Measurements from ENCODE around the gene APPBP2. TPM values are rescaled to one million over a fixed set of nuclear protein-coding genes. Genes with fewer than 3 reads are reported as not detected.

The APPBP2 gene
- total RNA-seq, 3 donors from 2014 or later: 31.0 to 50.1 (median 35.0) TPM

GRCh38 chr17:60416368-60416925, 109.6 kb downstream of the APPBP2 start:
- no peaks in the 10 kb centered on the region for H3K36me3 ChIP-seq (ENCODE audit: low read depth)
- ATAC-seq: peak; percentile 32
- H3K4me3 ChIP-seq: no peak overlapping the region
- H3K9me3 ChIP-seq: no peaks in the 10 kb centered on the region
- peaks cover 3% of the 10 kb centered on the region for H3K4me1 ChIP-seq (ENCODE audit: low read depth)
- no peak for TF ChIP-seq CTCF (IDR thresholded peaks at IDR 0.05)
- DNase-seq: peak in 1 of 3 donors; percentile 9
- intact Hi-C loops (cut with DNase I, micrococcal nuclease): no loop called here

- TF ChIP-seq CTCF (IDR thresholded peaks at IDR 0.05): no peak
- Histone ChIP-seq H3K4me3 (no peak overlapping the region), H3K9me3 (no peaks in the 10 kb centered on the region), H3K4me1 (ENCODE audit: low read depth) (no peaks in the 10 kb centered on the region), H3K36me3 (ENCODE audit: low read depth) (no peaks in the 10 kb centered on the region)
- ATAC-seq: no peak
- intact Hi-C loops (cut with DNase I, micrococcal nuclease): no loop called here
- no peak for DNase-seq
Observed at GRCh38 chr17:60415146-60415545, 110.9 kb downstream of the APPBP2 start.

- DNase-seq (no peak), ATAC-seq (no peak)
- H3K36me3 ChIP-seq (ENCODE audit: low read depth): no peaks in the 10 kb centered on the region
- H3K9me3 ChIP-seq: no peaks in the 10 kb centered on the region
- no peak for TF ChIP-seq CTCF (IDR thresholded peaks at IDR 0.05)
- H3K4me3 ChIP-seq: no peak overlapping the region
- H3K4me1 ChIP-seq (ENCODE audit: low read depth): no peaks in the 10 kb centered on the region
- intact Hi-C loops (cut with DNase I, micrococcal nuclease): no loop called here
Observed at GRCh38 chr17:60412701-60413100, 113.3 kb downstream of the APPBP2 start.

GRCh38 chr17:60410001-60410400, 116.0 kb downstream of the APPBP2 start:
- no peaks in the 10 kb centered on the region for H3K4me1 ChIP-seq (ENCODE audit: low read depth)
- H3K4me3 ChIP-seq: no peak overlapping the region
- H3K9me3 ChIP-seq: no peaks in the 10 kb centered on the region
- no peaks in the 10 kb centered on the region for H3K36me3 ChIP-seq (ENCODE audit: low read depth)
- TF ChIP-seq CTCF (IDR thresholded peaks at IDR 0.05): no peak
- no peak for ATAC-seq
- DNase-seq: no peak
- intact Hi-C loops (cut with DNase I, micrococcal nuclease): no loop called here

- intact Hi-C loops (cut with DNase I, micrococcal nuclease): no loop called here
- Histone ChIP-seq H3K36me3 (ENCODE audit: low read depth) (no peaks in the 10 kb centered on the region), H3K4me1 (ENCODE audit: low read depth) (no peaks in the 10 kb centered on the region), H3K9me3 (no peaks in the 10 kb centered on the region), H3K4me3 (no peak overlapping the region)
- no peak for TF ChIP-seq CTCF (IDR thresholded peaks at IDR 0.05)
- ATAC-seq (no peak), DNase-seq (no peak)
Observed at GRCh38 chr17:60406887-60407286, 119.2 kb downstream of the APPBP2 start.

- no peaks in the 10 kb centered on the region for H3K9me3 ChIP-seq
- H3K4me3 ChIP-seq: no peak overlapping the region
- H3K4me1 ChIP-seq (ENCODE audit: low read depth): no peaks in the 10 kb centered on the region
- no peak for TF ChIP-seq CTCF (IDR thresholded peaks at IDR 0.05)
- no peaks in the 10 kb centered on the region for H3K36me3 ChIP-seq (ENCODE audit: low read depth)
- intact Hi-C loops (cut with DNase I, micrococcal nuclease): no loop called here
- DNase-seq: no peak
- no peak for ATAC-seq
Observed at GRCh38 chr17:60403962-60404361, 122.1 kb downstream of the APPBP2 start.

Data from mucosa of descending colon (tissue), 3 donors.